ENCODE data around the gene CHAT. TPM values are rescaled to one million over a fixed set of nuclear protein-coding genes. Genes with fewer than 3 reads are reported as not detected.

The CHAT gene
- total RNA-seq, 1 experiment from 2014 or later = not detected

- Histone ChIP-seq H3K9me3 (no peaks in the 10 kb centered on the region), H3K4me3 (no peak overlapping the region), H3K27me3 (peaks cover 32% of the 10 kb centered on the region), H3K36me3 (no peaks in the 10 kb centered on the region)
- no peak for DNase-seq
Observed at GRCh38 chr10:49700997-49701396, 87.2 kb downstream of the CHAT start.

- Histone ChIP-seq H3K4me3 (no peak overlapping the region), H3K36me3 (no peaks in the 10 kb centered on the region), H3K27me3 (peaks cover 42% of the 10 kb centered on the region), H3K9me3 (no peaks in the 10 kb centered on the region; the same call in 1 of the 2 replicates)
- no peak for DNase-seq
Observed at GRCh38 chr10:49707585-49707984, 93.7 kb downstream of the CHAT start.

- no peak for DNase-seq
- peaks cover 32% of the 10 kb centered on the region for H3K27me3 ChIP-seq
- H3K9me3 ChIP-seq = no peaks in the 10 kb centered on the region; the same call in 1 of the 2 replicates
- H3K36me3 ChIP-seq = no peaks in the 10 kb centered on the region
- no peak overlapping the region for H3K4me3 ChIP-seq
Observed at GRCh38 chr10:49709934-49710333, 96.1 kb downstream of the CHAT start.

- Histone ChIP-seq H3K4me3 (no peak overlapping the region), H3K36me3 (no peaks in the 10 kb centered on the region), H3K9me3 (no peaks in the 10 kb centered on the region; the same call in 1 of the 2 replicates), H3K27me3 (peaks cover 26% of the 10 kb centered on the region)
- DNase-seq = no peak
Observed at GRCh38 chr10:49710966-49711365, 97.1 kb downstream of the CHAT start.

- Histone ChIP-seq H3K36me3 (no peaks in the 10 kb centered on the region), H3K9me3 (no peaks in the 10 kb centered on the region; the same call in 1 of the 2 replicates), H3K4me3 (no peak overlapping the region), H3K27me3 (peaks cover 23% of the 10 kb centered on the region)
- no peak for DNase-seq
Observed at GRCh38 chr10:49711481-49711880, 97.6 kb downstream of the CHAT start.

- H3K4me3 ChIP-seq = no peak overlapping the region
- H3K36me3 ChIP-seq = no peaks in the 10 kb centered on the region
- no peak for DNase-seq
- peaks cover 22% of the 10 kb centered on the region for H3K27me3 ChIP-seq
- H3K9me3 ChIP-seq = no peaks in the 10 kb centered on the region; the same call in 1 of the 2 replicates
Observed at GRCh38 chr10:49713266-49713665, 99.4 kb downstream of the CHAT start.

Other genes with a start within 250 kb of the CHAT start
- gene DRGX, start 217.9 kb upstream of the CHAT start, total RNA-seq (2014; rRNA removed; shearing (Covaris generic); ENCODE audit: low replicate concordance) = 0.07 and 0.10 TPM in 2 replicates
- 13.8 and 24.5 TPM in 2 replicates for gene ERCC6, start 74.9 kb upstream of the CHAT start, total RNA-seq (2014; rRNA removed; shearing (Covaris generic); ENCODE audit: low replicate concordance)
- gene SLC18A3, start 3.7 kb upstream of the CHAT start, total RNA-seq (2014; rRNA removed; shearing (Covaris generic); ENCODE audit: low replicate concordance) = not detected in 2 replicates
- gene C10orf53, start 65.6 kb downstream of the CHAT start, total RNA-seq (2014; rRNA removed; shearing (Covaris generic); ENCODE audit: low replicate concordance) = not detected in 2 replicates
- 0.16 TPM in 1 of 2 replicates, not detected in the other for gene OGDHL, start 148.3 kb downstream of the CHAT start, total RNA-seq (2014; rRNA removed; shearing (Covaris generic); ENCODE audit: low replicate concordance)